T1000 (cell line): Measurements from ENCODE around the gene ZC3H12A.
A peak's percentile ranks its signal among the peaks of the same experiment; 100 is the strongest.
"Not testable (repeated sequence)": the region's sequence is repeated elsewhere in the genome, so short reads cannot be mapped to it uniquely, and the experiment has no call there.

Source experiments
- DNase-seq: peaks from one replicate; lab custom pipeline; 2025; ENCODE audit warnings: mixed read lengths; lab: John Stamatoyannopoulos, UW

ZC3H12A gene

GRCh38 chr1:37502104-37502503 is 27.7 kb downstream of the ZC3H12A start:
- no peak for DNase-seq

GRCh38 chr1:37502791-37503190 is 28.4 kb downstream of the ZC3H12A start:
- DNase-seq = not testable (repeated sequence)

- no peak for DNase-seq
Observed at GRCh38 chr1:37506740-37507139, 32.4 kb downstream of the ZC3H12A start.

- no peak for DNase-seq
Observed at GRCh38 chr1:37509181-37509580, 34.8 kb downstream of the ZC3H12A start.

GRCh38 chr1:37513795-37514349 is 39.5 kb downstream of the ZC3H12A start:
- no peak for DNase-seq

GRCh38 chr1:37514350-37515184 is 40.2 kb downstream of the ZC3H12A start, which contains the start of gene MEAF6:
Gene MEAF6 (minus strand): TSS chr1:37514766. CDS start chr1:37514746, 20 bp downstream.
- DNase-seq = peak; percentile 85

GRCh38 chr1:37515185-37516034 is 41.0 kb downstream of the ZC3H12A start:
- DNase-seq = no peak

GRCh38 chr1:37517569-37517968 is 43.2 kb downstream of the ZC3H12A start:
- no peak for DNase-seq

GRCh38 chr1:37518241-37518640 is 43.9 kb downstream of the ZC3H12A start:
- not testable (repeated sequence) for DNase-seq

- not testable (repeated sequence) for DNase-seq
Observed at GRCh38 chr1:37518929-37519328, 44.5 kb downstream of the ZC3H12A start.

GRCh38 chr1:37519613-37520012 is 45.2 kb downstream of the ZC3H12A start:
- no peak for DNase-seq

- DNase-seq = not testable (repeated sequence)
Observed at GRCh38 chr1:37529888-37530287, 55.5 kb downstream of the ZC3H12A start.

GRCh38 chr1:37532418-37533156 is 58.2 kb downstream of the ZC3H12A start:
- DNase-seq = not testable (repeated sequence)

- DNase-seq = no peak
Observed at GRCh38 chr1:37533317-37534093, 59.1 kb downstream of the ZC3H12A start.
